DMS153 treated with DMSO at 0.1 percent for 48 hours (cell line): ENCODE measurements around the gene C11orf42.
"Not testable (repeated sequence)": the region's sequence is repeated elsewhere in the genome, so short reads cannot be mapped to it uniquely, and the experiment has no call there.

Experiments used
- DNase-seq: peaks from one replicate; lab custom pipeline; 2025; ENCODE audit not compliant: unreplicated experiment; lab: John Stamatoyannopoulos, UW

Gene C11orf42

GRCh38 chr11:6219359-6219758, 14.0 kb downstream of the C11orf42 start:
- no peak for DNase-seq

- DNase-seq, result no peak
Observed at GRCh38 chr11:6223854-6224253, 18.5 kb downstream of the C11orf42 start.

GRCh38 chr11:6224421-6224820, 19.1 kb downstream of the C11orf42 start:
- DNase-seq, result no peak

- DNase-seq, result no peak
Observed at GRCh38 chr11:6225024-6225423, 19.7 kb downstream of the C11orf42 start.

GRCh38 chr11:6225896-6226295, 20.5 kb downstream of the C11orf42 start:
- no peak for DNase-seq

- no peak for DNase-seq
Observed at GRCh38 chr11:6228520-6228919, 23.2 kb downstream of the C11orf42 start.

GRCh38 chr11:6229911-6230310, 24.6 kb downstream of the C11orf42 start:
- DNase-seq, result no peak

- no peak for DNase-seq
Observed at GRCh38 chr11:6232899-6233298, 27.5 kb downstream of the C11orf42 start.

GRCh38 chr11:6233984-6234386, 28.6 kb downstream of the C11orf42 start:
- DNase-seq, result no peak

- DNase-seq, result peak; percentile 100
Observed at GRCh38 chr11:6234387-6235107, 29.2 kb downstream of the C11orf42 start, which contains the start of gene FHIP1B. FHIP1B (minus strand) TSS chr11:6234636; CDS start chr11:6224516, 10,120 bp downstream.

GRCh38 chr11:6237266-6237665, 31.9 kb downstream of the C11orf42 start:
- DNase-seq, result no peak

GRCh38 chr11:6237761-6238302, 32.5 kb downstream of the C11orf42 start:
- no peak for DNase-seq

- peak; percentile 6 for DNase-seq
Observed at GRCh38 chr11:6238902-6239301, 33.5 kb downstream of the C11orf42 start, which contains the start of gene CNGA4. CNGA4 (plus strand) TSS chr11:6239089; CDS start chr11:6239207, 118 bp downstream.

GRCh38 chr11:6240139-6240538, 34.8 kb downstream of the C11orf42 start:
- DNase-seq, result no peak

GRCh38 chr11:6240781-6241180, 35.4 kb downstream of the C11orf42 start:
- DNase-seq, result no peak

GRCh38 chr11:6241316-6241715, 36.0 kb downstream of the C11orf42 start:
- no peak for DNase-seq

GRCh38 chr11:6245536-6245935, 40.2 kb downstream of the C11orf42 start:
- no peak for DNase-seq

GRCh38 chr11:6248248-6248647, 42.9 kb downstream of the C11orf42 start:
- no peak for DNase-seq

- not testable (repeated sequence) for DNase-seq
Observed at GRCh38 chr11:6248897-6249296, 43.5 kb downstream of the C11orf42 start.

- no peak for DNase-seq
Observed at GRCh38 chr11:6249770-6250555, 44.6 kb downstream of the C11orf42 start.

- DNase-seq, result peak; percentile 11
Observed at GRCh38 chr11:6251120-6251733, 45.9 kb downstream of the C11orf42 start.
